GM18861 (cell line): ENCODE data around the gene GGNBP2.

ENCODE experiments used
- ATAC-seq: cut with Tn5 transposase; IDR thresholded peaks from one replicate; pipeline ENCODE4 v1.9.1; 2021; ENCODE audit not compliant: unreplicated experiment

Gene GGNBP2

GRCh38 chr17:36628576-36628975 is 83.9 kb downstream of the GGNBP2 start:
- no peak for ATAC-seq

- no peak for ATAC-seq
These were observed 84.6 kb downstream of the GGNBP2 start for GRCh38 chr17:36629252-36629847.

DNA sequence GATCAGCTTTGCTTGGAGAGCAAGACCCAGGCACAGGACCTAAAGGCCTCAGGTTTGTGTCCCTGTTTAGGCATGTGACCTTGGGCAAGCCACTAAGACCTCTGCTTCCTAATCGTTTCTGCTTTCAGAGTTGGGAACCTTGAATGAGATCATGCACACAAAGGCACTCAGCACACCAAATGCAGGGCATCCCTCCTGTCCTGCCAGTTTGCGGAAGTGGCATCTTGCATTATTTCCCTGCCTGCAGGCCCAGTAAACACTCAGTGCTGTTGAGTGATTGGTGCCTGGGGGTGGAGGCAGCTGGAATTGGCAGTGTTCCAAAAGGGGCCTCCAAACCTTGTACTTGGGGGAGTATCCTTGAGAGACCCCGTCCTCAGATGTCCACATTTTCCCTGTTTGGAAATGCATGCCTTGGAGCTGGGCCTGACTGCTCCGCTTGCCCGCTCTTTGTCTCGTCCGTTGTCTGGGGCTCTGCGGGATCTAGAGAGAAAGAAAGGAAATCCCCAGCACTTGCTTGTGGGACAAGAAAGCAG is 85.3 kb downstream of the GGNBP2 start:
- no peak for ATAC-seq

DNA sequence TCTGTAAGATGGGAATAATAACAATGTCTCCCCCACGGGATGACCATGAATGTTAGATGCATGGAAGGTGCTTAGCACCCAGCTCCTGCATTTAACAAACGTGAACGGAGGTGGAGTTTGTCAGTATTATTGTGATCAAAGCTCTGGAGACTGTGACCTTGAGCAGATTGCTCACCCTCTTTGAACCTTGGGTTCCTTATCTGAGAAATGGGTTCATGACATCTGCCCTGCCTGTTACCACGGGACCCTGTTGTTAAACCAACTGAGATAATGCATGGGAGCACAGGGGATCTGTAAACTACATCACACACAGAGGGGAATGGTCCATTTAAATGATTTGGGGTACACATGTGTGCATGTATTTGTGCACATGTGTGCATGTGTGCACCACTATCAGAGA is 86.3 kb downstream of the GGNBP2 start:
- ATAC-seq = no peak

GRCh38 chr17:36632916-36633771 is 88.4 kb downstream of the GGNBP2 start:
- no peak for ATAC-seq
